ENCODE data around the gene FRMD8.

- peak in 1 of 3 donors; percentile 22 for TF ChIP-seq CTCF (IDR thresholded peaks at IDR 0.05)
- no peak for TF ChIP-seq POLR2A (IDR thresholded peaks at IDR 0.05)
Observed at GRCh38 chr11:65419460-65419771, 33.0 kb downstream of the FRMD8 start.
